Nephron progenitor cell (in vitro differentiated cells): ENCODE data around the gene DMD.

ENCODE experiments used
- DNase-seq: peaks from one replicate; pipeline ENCODE4 v3.0.0; 2021
- H3K27ac Mint-ChIP-seq: 2 replicates; pipeline ENCODE4 v1.8.0; 2021; ENCODE audit warnings: mild to moderate bottlenecking, moderate library complexity, mixed read lengths
- H3K27me3 Mint-ChIP-seq: 2 replicates; pipeline ENCODE4 v1.8.0; 2021; ENCODE audit warnings: mild to moderate bottlenecking, low read depth, mixed read lengths; ENCODE audit not compliant: poor library complexity
- H3K36me3 Mint-ChIP-seq: 2 replicates; pipeline ENCODE4 v1.8.0; 2021; ENCODE audit warnings: low read depth, mixed read lengths
- H3K4me1 Mint-ChIP-seq: 2 replicates; pipeline ENCODE4 v1.8.0; 2021; ENCODE audit warnings: mixed read lengths
- H3K4me3 Mint-ChIP-seq: 2 replicates; pipeline ENCODE4 v1.8.0; 2021; ENCODE audit warnings: mild to moderate bottlenecking, moderate library complexity, mixed read lengths
- H3K9me3 Mint-ChIP-seq: 2 replicates; pipeline ENCODE4 v1.8.0; 2021; ENCODE audit warnings: mild to moderate bottlenecking, moderate library complexity, mixed read lengths
- TF ChIP-seq, protein P1 (sequence below): fragments of 200-600 bp; sonication (generic); IDR thresholded peaks from 2 replicates; pipeline ENCODE4 v1.5.0; 2021; ENCODE audit warnings: antibody characterized with exemption

The DMD gene

DNA sequence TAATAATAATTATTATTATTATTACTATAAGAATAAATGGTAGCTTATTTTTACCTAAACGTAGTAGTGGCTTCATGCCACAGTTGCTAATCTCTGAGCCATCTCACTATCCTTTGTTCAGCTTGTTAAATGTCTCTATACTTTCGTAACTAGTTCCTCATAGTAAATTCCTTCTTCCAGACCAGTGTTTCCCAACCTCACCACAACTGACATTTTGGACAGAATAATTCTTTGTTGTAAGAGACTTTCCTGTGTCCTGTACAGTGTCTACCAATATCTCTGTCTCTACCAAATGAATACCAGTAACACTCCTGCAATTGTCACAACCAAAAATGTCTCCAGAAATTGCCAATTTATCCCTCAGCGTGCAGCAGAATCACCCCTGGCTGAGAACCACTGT is 1040.9 kb downstream of the DMD start:
- peaks cover 20% of the 10 kb centered on the region for H3K9me3 Mint-ChIP-seq

DNA sequence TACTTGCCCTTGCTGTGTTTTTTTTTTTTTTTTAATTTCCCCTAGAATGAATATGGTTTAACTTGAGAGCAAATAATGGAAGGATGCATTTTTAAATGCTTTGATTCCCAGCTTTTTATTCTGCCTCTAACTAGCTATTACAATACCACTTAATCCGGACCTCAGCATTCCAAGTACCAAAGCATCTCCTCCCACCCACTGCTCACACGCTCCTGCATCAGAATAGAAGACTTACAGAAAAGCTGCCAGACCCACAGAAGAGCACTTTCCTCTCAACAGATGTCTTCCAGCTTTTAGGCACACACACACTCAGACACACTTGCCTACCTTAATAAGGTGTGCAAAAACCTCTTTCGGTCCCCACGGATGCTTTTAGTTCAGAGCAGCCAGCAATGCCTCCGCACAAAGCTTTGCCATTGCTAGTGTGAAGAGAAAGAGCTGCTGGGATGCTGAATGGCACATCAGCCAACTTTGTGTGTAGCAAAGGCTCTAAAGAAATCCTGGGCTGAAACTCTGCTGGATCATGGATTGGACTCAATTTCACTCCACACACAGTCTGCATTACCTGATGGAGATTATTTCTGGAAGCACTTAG is 1056.2 kb downstream of the DMD start:
- no peak for DNase-seq
- Mint-ChIP-seq H3K36me3 (no peaks in the 10 kb centered on the region), H3K27me3 (no peaks in the 10 kb centered on the region), H3K4me1 (peaks cover 14% of the 10 kb centered on the region), H3K27ac (no peak overlapping the region), H3K9me3 (peaks cover 18% of the 10 kb centered on the region), H3K4me3 (peak overlapping the region; percentile 69)
- TF ChIP-seq, protein P1, sequence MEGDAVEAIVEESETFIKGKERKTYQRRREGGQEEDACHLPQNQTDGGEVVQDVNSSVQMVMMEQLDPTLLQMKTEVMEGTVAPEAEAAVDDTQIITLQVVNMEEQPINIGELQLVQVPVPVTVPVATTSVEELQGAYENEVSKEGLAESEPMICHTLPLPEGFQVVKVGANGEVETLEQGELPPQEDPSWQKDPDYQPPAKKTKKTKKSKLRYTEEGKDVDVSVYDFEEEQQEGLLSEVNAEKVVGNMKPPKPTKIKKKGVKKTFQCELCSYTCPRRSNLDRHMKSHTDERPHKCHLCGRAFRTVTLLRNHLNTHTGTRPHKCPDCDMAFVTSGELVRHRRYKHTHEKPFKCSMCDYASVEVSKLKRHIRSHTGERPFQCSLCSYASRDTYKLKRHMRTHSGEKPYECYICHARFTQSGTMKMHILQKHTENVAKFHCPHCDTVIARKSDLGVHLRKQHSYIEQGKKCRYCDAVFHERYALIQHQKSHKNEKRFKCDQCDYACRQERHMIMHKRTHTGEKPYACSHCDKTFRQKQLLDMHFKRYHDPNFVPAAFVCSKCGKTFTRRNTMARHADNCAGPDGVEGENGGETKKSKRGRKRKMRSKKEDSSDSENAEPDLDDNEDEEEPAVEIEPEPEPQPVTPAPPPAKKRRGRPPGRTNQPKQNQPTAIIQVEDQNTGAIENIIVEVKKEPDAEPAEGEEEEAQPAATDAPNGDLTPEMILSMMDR, result no peak

More for the DNA sequence above, 1040.9 kb downstream of the DMD start:
- DNase-seq, result no peak
- no peaks in the 10 kb centered on the region for H3K36me3 Mint-ChIP-seq
- TF ChIP-seq, protein P1, result no peak
- no peaks in the 10 kb centered on the region for H3K4me1 Mint-ChIP-seq
- no peak overlapping the region for H3K27ac Mint-ChIP-seq
- no peak overlapping the region for H3K4me3 Mint-ChIP-seq
- H3K27me3 Mint-ChIP-seq, result peaks cover 6% of the 10 kb centered on the region

DNA sequence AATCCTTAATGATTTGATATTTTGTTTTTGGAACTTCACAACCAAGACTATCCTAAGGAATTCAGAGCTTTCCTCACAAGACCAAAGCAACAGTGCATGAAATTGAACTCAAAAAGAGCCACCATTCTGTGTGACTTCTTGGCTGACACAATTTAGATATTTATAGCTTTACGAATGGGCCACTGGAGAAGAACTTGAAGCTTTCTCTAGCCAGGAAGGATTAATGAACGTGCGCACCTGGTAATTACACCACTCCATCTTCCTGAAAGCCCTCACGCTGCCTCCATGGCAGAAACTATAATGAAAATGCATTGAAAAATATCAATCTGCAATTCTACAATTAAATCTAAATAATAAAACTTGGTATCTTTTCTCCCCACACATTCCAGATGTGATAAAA is 1057.8 kb downstream of the DMD start:
- TF ChIP-seq, protein P1, result no peak
- DNase-seq, result no peak
- Mint-ChIP-seq H3K27ac (no peak overlapping the region), H3K4me1 (peaks cover 14% of the 10 kb centered on the region), H3K27me3 (no peaks in the 10 kb centered on the region), H3K9me3 (peaks cover 12% of the 10 kb centered on the region), H3K4me3 (no peak overlapping the region), H3K36me3 (no peaks in the 10 kb centered on the region)

DNA sequence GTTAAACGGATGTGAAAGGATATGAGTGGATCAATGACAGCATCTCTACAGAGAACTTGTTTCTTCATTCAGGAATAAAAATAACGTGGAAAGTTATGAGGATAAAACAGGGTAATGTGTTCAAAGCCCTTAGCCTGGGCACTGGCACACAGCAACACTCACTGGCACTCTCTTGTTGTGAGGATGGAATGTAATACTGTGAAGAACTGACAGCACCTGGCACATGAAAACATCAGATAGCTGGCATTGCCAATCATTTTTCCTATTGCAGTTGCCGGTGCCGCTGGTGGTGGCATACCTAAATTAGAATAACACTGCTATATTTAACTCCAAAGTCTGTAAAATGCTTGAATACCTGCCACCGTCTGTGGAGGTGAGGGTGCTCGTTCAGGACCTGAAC is 1061.2 kb downstream of the DMD start:
- no peak overlapping the region for H3K27ac Mint-ChIP-seq
- no peak overlapping the region for H3K4me3 Mint-ChIP-seq
- no peaks in the 10 kb centered on the region for H3K27me3 Mint-ChIP-seq
- H3K36me3 Mint-ChIP-seq, result no peaks in the 10 kb centered on the region
- DNase-seq, result no peak
- TF ChIP-seq, protein P1, result no peak
- peaks cover 3% of the 10 kb centered on the region for H3K9me3 Mint-ChIP-seq
- peaks cover 11% of the 10 kb centered on the region for H3K4me1 Mint-ChIP-seq

DNA sequence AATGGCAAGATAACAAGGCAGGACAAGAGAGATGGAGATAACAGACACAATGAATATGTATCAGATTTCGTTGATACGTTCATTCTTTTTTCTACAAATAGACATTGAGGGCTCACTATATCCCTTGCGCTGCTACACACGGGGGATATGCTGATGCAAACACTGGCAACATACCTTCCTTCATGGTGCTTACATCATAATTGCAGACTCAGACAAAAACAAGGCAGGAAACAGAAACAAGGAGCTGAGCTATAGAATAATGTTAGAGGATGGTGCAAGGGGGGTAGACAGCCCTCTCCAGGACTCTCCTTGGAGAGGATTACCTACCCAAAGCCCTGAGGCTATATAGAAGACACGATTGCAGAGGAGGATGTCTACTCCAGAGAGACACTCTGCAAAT is 1069.5 kb downstream of the DMD start:
- no peak overlapping the region for H3K27ac Mint-ChIP-seq
- no peaks in the 10 kb centered on the region for H3K36me3 Mint-ChIP-seq
- TF ChIP-seq, protein P1, result no peak
- H3K27me3 Mint-ChIP-seq, result peaks cover 6% of the 10 kb centered on the region
- H3K4me1 Mint-ChIP-seq, result no peaks in the 10 kb centered on the region
- H3K4me3 Mint-ChIP-seq, result no peak overlapping the region
- peaks cover 27% of the 10 kb centered on the region for H3K9me3 Mint-ChIP-seq
- DNase-seq, result no peak

DNA sequence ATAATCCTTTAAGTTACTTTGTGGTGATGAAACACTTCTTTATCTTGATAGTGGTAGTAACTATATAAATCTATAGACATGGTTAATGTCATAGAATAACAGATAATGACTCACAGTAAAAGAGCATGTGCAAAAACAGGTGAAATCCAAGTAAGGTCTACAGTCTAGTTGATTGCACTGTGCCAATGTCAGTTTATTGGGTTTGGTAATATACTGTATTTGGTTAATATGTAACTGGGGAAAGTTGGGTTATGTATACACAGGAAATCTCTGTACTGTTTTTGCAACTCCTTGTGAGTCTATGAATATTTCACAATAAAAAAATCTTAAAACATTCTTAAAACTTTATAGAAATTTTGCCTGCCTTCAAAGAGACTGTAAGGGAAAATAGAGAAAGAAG is 1071.9 kb downstream of the DMD start:
- Mint-ChIP-seq H3K27me3 (peaks cover 6% of the 10 kb centered on the region), H3K4me1 (no peaks in the 10 kb centered on the region), H3K36me3 (no peaks in the 10 kb centered on the region), H3K9me3 (peaks cover 27% of the 10 kb centered on the region), H3K27ac (no peak overlapping the region), H3K4me3 (no peak overlapping the region)
- no peak for DNase-seq
- TF ChIP-seq, protein P1, result no peak
